GM21528 (cell line): ENCODE measurements around the gene UBE4B.
"Not testable (repeated sequence)": the region's sequence is repeated elsewhere in the genome, so short reads cannot be mapped to it uniquely, and the experiment has no call there.

ENCODE experiments used
- ATAC-seq: cut with Tn5 transposase; IDR thresholded peaks from one replicate; pipeline ENCODE4 v1.9.1; 2021; ENCODE audit warnings: mild to moderate bottlenecking, moderate library complexity; ENCODE audit not compliant: unreplicated experiment, low FRiP score

Gene UBE4B

GRCh38 chr1:10032590-10033358, at the start of gene UBE4B:
Gene UBE4B (plus strand): TSS chr1:10032958. CDS start chr1:10033671, 713 bp downstream.
- ATAC-seq: peak; percentile 96

- no peak for ATAC-seq
Measured at GRCh38 chr1:9984253-9984652, 48.5 kb upstream of the UBE4B start.

GRCh38 chr1:9985001-9985400, 47.8 kb upstream of the UBE4B start:
- no peak for ATAC-seq

GRCh38 chr1:9989773-9990172, 43.0 kb upstream of the UBE4B start:
- ATAC-seq: no peak

GRCh38 chr1:9990944-9991343, 41.8 kb upstream of the UBE4B start:
- ATAC-seq: no peak

- ATAC-seq: no peak
Measured at GRCh38 chr1:9992910-9993309, 39.8 kb upstream of the UBE4B start.

GRCh38 chr1:9993561-9994075, 39.1 kb upstream of the UBE4B start:
- ATAC-seq: no peak

- ATAC-seq: no peak
Measured at GRCh38 chr1:9996624-9997582, 35.9 kb upstream of the UBE4B start, which contains the start of gene RBP7. Gene RBP7 (plus strand): TSS chr1:9997228. CDS start chr1:9997259, 31 bp downstream.

GRCh38 chr1:10001016-10001665, 31.6 kb upstream of the UBE4B start:
- no peak for ATAC-seq

- ATAC-seq: not testable (repeated sequence)
Measured at GRCh38 chr1:10005248-10005647, 27.5 kb upstream of the UBE4B start.

GRCh38 chr1:10007169-10007568, 25.6 kb upstream of the UBE4B start:
- no peak for ATAC-seq

- ATAC-seq: no peak
Measured at GRCh38 chr1:10014016-10014415, 18.7 kb upstream of the UBE4B start.

- ATAC-seq: no peak
Measured at GRCh38 chr1:10019561-10019960, 13.2 kb upstream of the UBE4B start.

GRCh38 chr1:10020086-10020485, 12.7 kb upstream of the UBE4B start:
- no peak for ATAC-seq

- ATAC-seq: not testable (repeated sequence)
Measured at GRCh38 chr1:10020678-10021077, 12.1 kb upstream of the UBE4B start.

- ATAC-seq: not testable (repeated sequence)
Measured at GRCh38 chr1:10021992-10022391, 10.8 kb upstream of the UBE4B start.

GRCh38 chr1:10022656-10023055, 10.1 kb upstream of the UBE4B start:
- ATAC-seq: no peak

- ATAC-seq: no peak
Measured at GRCh38 chr1:10025354-10025753, 7.4 kb upstream of the UBE4B start.

GRCh38 chr1:10027027-10027426, 5.7 kb upstream of the UBE4B start:
- no peak for ATAC-seq

GRCh38 chr1:10028956-10029500, 3.7 kb upstream of the UBE4B start:
- ATAC-seq: not testable (repeated sequence)
